HG03196 (cell line): ENCODE measurements around the gene ZNF669.
A peak's percentile ranks its signal among the peaks of the same experiment; 100 is the strongest.
"Not testable (repeated sequence)": the region's sequence is repeated elsewhere in the genome, so short reads cannot be mapped to it uniquely, and the experiment has no call there.

ENCODE experiments used
- ATAC-seq: cut with Tn5 transposase; IDR thresholded peaks from one replicate; pipeline ENCODE4 v1.9.1; 2021; ENCODE audit not compliant: unreplicated experiment

The ZNF669 gene

GRCh38 chr1:247103859-247104591, at the start of gene ZNF669:
Gene ZNF669 (minus strand): TSS chr1:247104356. CDS start chr1:247104199, 157 bp downstream.
- peak; percentile 100 for ATAC-seq

- ATAC-seq, result no peak
These were observed 43.6 kb upstream of the ZNF669 start for GRCh38 chr1:247147781-247148180.

DNA sequence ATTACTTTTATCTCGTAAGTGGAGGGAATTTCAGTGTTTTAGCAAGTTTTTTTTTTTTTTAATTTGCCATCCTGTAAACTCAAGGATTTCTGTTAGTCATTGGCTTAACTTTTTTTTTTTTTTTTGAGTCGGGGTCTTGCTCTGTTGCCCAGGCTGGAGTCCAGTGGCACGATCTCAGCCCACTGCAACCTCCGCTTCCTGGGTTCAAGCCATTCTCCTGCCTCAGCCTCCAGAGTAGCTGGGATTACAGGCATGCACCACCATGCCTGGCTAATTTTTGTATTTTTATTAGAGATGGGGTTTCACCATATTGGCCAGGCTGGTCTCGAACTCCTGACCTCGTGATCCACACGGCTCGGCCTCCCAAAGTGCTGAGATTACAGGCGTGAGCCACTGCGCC, 43.0 kb upstream of the ZNF669 start:
- ATAC-seq, result not testable (repeated sequence)

GRCh38 chr1:247146671-247147070, 42.5 kb upstream of the ZNF669 start:
- no peak for ATAC-seq

- ATAC-seq, result no peak
These were observed 41.1 kb upstream of the ZNF669 start for GRCh38 chr1:247145279-247145678.

DNA sequence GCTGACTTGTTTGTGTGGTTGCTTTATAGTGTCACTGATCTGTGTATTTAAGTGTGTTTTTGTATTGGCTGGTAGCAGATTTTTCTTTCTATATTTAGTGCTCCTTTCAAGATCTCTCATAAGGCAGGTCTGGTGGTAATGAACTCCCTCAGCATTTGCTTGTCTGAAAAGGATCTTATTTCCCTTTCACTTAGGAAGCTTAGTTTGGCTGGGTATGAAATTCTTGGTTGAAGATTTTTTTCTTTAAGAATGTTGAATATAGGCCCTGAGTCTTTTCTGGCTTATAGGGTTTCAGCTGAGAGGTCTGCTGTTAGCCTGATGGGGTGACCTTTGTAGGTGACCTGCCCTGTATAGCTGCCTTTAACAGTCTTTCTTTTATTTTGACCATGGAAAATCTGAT, 35.4 kb upstream of the ZNF669 start:
- not testable (repeated sequence) for ATAC-seq

DNA sequence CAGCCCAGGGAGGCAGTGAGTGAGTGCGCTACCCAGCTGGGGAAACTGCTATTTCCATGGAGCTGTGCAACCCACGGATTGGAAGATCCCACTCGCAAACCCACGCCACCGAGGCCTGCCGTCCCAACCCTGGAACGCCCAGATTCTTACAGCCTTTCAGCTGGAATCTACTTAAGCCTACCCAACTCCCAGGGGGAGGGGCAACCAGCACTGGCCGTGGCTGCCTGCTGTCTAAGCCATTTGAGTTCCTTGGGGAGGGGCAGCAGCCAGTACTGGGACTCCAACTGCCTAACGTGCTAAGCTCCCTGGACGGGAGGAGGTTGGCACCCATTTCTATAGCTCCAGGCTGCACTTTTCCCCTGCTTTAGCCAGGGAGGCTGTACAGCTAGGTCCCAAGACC, 27.1 kb upstream of the ZNF669 start:
- no peak for ATAC-seq

GRCh38 chr1:247127519-247128282, 23.5 kb upstream of the ZNF669 start:
- not testable (repeated sequence) for ATAC-seq

DNA sequence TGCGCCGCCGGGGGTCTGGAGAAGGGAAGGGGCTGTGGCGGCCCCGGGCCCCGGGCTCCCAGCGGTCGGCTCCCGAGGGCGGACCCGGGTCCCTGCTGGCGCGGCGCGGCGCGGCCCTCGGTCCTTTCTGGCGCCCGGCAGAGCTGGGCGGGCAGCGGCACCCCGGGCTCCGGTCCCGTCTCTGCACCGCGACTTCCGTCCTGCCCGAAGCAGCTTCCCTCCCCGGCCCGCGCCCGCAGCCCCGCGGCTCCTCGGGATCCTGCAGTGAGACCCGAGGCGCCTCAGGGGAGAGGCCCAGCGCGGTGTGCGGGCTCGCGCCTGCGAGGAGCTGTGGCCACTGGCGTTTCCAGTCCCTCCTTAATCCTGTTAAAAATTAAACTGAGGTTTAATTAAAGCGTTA, 22.4 kb upstream of the ZNF669 start:
- ATAC-seq, result peak; percentile 48

- ATAC-seq, result peak; percentile 99
These were observed 22.0 kb upstream of the ZNF669 start for GRCh38 chr1:247126166-247126565.

DNA sequence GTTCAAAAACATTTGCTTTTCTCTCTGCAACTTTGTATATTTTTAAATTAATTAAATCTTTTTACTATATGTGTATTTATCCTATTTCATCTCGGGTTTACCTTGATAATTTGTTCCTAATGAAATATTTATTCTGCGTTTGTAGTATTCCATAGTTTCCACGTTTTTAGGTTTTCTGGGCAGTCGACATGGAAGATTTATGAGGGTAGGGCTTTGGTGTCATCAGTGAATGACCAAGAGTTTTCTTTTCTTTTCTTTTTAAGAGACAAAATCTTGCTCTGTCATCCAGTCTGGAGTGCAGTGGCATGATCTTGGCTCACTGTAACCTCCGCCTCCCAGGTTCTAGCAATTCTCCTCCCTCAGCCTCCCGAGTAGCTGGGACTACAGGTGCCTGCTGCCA, 17.2 kb upstream of the ZNF669 start:
- no peak for ATAC-seq

DNA sequence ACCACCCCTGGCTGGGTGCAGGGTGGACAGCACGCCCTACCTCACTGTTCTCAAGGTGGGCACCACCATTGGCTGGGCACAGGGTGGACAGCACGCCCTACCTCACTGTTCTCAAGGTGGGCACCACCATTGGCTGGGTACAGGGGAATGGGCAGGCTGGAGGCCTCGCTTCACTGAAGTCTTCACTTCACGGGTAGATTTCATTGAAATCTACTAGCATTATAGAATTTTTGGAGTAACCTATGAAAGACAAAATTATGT, 16.2 kb upstream of the ZNF669 start:
- not testable (repeated sequence) for ATAC-seq

DNA sequence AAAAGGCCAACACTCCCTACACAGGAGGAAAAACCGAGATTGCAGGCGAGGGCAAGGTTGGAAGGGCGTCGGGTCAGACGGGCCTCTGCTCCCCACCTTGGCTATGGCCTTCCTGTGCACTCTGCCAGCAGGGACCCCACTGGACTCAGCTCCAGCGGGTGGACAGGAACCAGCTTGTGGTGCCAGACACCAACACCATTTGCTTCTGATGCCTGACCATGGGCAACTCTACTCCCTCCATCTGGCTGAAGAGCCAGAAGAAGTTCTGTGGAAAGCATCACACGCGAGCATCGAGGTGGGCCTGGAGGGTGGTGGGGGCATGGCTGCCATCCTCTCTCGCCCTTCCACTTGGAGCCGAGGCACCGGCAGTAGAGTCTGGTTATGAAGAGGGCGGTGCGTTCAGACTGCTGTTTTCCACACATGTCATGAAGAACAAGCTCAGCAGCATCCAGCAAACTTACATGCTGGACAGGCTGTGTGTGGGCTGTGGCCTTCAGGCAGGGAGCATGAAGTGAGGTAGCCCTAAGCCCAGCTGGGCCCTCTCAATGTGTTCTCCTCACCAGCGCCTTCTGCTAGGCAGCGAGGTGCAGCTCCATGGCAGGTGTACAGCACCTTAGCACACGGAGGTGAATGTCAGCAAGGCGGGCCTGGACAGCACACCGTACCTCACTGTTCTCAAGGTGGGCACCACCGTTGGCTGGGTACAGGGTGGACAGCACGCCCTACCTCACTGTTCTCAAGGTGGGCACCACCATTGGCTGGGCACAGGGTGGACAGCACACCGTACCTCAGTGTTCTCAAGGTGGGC, 15.6 kb upstream of the ZNF669 start:
- no peak for ATAC-seq

DNA sequence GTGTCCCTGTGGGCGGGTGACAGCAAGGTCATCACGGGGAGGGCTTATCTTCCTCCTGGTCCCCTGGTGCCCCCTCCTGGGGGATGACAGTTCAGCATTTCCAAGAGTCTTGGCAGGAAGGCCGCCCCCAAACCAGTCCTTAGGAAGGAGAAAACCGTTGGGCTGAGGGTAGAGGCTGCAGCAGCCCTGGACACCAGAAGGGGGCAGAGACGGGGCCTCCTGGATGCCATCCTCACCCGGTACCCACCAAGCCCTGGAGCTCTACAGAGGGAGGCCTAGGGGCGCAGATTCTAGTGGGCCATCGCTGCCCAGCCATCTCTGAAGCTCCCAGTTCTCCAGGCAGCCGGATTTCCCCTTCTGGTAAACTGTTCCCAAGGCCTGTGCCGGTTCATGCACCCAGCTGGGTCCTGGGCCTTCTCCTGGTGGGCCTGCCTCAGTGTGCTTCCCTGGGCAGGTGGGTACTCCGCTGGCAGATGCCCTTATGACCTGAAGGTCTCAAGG, 14.8 kb upstream of the ZNF669 start:
- ATAC-seq, result no peak

DNA sequence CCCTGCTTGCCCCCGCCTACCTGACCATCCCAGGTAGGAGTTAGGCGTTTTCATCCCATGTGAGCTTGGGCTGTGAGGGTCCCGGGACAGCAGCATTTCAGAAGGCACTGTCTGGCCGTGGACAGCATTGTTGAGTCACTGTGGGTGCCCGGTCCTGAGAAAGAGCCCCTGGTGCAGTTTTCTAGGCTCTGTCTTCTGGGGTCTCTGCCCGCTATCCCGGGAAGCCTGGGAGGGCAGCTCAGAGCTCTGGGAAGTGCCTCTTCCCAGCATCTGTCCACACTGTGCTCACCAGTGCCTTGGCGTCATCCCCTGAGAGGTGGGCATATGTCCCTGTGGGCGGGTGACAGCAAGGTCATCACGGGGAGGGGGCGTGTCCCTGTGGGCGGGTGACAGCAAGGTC, 11.4 kb upstream of the ZNF669 start:
- ATAC-seq, result no peak

GRCh38 chr1:247115141-247115510, 11.0 kb upstream of the ZNF669 start:
- ATAC-seq, result no peak

- ATAC-seq, result no peak
These were observed 10.4 kb upstream of the ZNF669 start for GRCh38 chr1:247114351-247115140.

DNA sequence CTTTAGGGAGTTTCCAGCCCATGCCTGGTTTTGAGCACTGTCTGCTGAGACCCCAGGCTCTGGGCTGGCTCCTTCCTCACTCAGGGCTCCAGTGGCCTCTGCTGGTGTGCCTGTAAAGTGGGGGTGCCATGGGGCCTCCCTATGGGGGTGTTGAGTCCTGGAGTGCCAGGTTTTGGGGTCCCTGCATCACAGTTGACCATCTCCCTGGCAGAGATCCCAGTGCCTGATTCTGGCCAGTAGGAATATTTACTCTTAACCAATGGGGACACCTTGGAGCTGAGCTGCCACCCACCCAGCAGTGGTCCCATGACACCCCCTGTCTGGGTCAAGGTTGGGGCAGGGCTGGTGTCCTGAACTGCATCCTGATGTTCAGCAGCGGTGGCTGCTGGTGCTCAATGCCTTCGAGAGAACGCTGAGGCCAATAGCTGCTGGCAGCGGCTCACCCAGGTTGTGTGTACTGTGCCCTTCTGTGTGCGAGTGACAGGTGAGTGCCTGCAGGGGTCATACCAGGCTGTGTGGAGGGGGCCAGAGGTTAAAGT, 9.6 kb upstream of the ZNF669 start:
- ATAC-seq, result no peak

DNA sequence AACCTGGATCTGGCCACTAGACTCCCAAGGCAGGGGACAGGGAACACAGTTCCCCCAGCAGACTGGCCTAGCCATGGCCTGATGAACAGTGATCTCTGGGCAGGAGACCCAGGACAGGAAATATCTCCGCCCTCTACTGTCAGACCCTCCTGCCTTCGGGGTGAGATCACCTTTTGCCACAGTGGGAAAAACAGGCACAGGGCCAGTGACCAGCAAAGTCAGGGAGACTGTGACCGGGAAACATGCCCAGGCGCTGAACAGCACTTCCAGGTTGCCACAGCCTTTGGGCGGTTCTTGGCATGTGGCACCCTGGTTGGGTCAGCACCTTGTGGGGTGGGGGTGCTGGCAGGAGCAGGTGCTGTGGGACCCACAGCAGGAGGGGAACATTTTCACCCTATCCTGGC, 8.9 kb upstream of the ZNF669 start:
- no peak for ATAC-seq

- no peak for ATAC-seq
These were observed 8.3 kb upstream of the ZNF669 start for GRCh38 chr1:247112479-247112781.
